ENCODE data around the gene CRISPLD2.
"Not testable (repeated sequence)": the region's sequence is repeated elsewhere in the genome, so short reads cannot be mapped to it uniquely, and the experiment has no call there.

GRCh38 chr16:84938616-84939015 lies 118.8 kb downstream of the CRISPLD2 start:
- not testable (repeated sequence) for TF ChIP-seq POLR2A (IDR thresholded peaks at IDR 0.05; ENCODE audit: low read length); GATA1 (IDR thresholded peaks at IDR 0.05; ENCODE audit: low read depth, low read length)

All from erythroblast (primary cell).